DOHH2 (cell line): ENCODE results near the gene KIZ.

ENCODE experiments used
- H3F3A ChIP-seq: fragments of 200-600 bp; sonication (generic), shearing (Covaris generic); 2 replicates; pipeline ENCODE4 v1.6.0; 2016; ENCODE audit warnings: antibody characterized with exemption, mild to moderate bottlenecking; ENCODE audit not compliant: control insufficient read depth, insufficient read depth
- H3K27ac ChIP-seq: fragments of 200-600 bp; sonication (generic); 2 replicates; pipeline ENCODE4 v1.5.1; 2014; ENCODE audit warnings: low read depth, mild to moderate bottlenecking, low read length, moderate library complexity
- H3K27me3 ChIP-seq: fragments of 200-600 bp; sonication (generic); 2 replicates; pipeline ENCODE4 v1.6.1; 2014; ENCODE audit warnings: mild to moderate bottlenecking, low read length, mixed read lengths; ENCODE audit not compliant: control insufficient read depth
- H3K36me3 ChIP-seq: fragments of 200-600 bp; sonication (generic); 2 replicates; pipeline ENCODE4 v1.6.1; 2014; ENCODE audit warnings: mild to moderate bottlenecking, low read length, moderate library complexity, mixed read lengths; ENCODE audit not compliant: control insufficient read depth
- H3K4me1 ChIP-seq: fragments of 200-600 bp; sonication (generic); 2 replicates; pipeline ENCODE4 v1.6.1; 2014; ENCODE audit warnings: mild to moderate bottlenecking, low read length, mixed read lengths; ENCODE audit not compliant: control insufficient read depth
- H3K4me2 ChIP-seq: fragments of 200-600 bp; sonication (generic); 2 replicates; pipeline ENCODE4 v1.6.0; 2014; ENCODE audit warnings: mild to moderate bottlenecking, low read length, moderate library complexity
- H3K4me3 ChIP-seq: fragments of 200-600 bp; sonication (generic); 2 replicates; pipeline ENCODE4 v1.5.1; 2014; ENCODE audit warnings: mild to moderate bottlenecking, low read length, mixed read lengths
- H3K79me2 ChIP-seq: fragments of 200-600 bp; sonication (generic); 2 replicates; pipeline ENCODE4 v1.6.1; 2014; ENCODE audit warnings: mild to moderate bottlenecking, low read length, mixed read lengths; ENCODE audit not compliant: control insufficient read depth
- H3K9me2 ChIP-seq: fragments of 200-600 bp; sonication (generic); replicated peaks from 2 replicates; pipeline ENCODE4 v1.6.1; 2014; ENCODE audit warnings: mild to moderate bottlenecking, low read length, mixed read lengths; ENCODE audit not compliant: control insufficient read depth
- H3K9me3 ChIP-seq: fragments of 200-600 bp; sonication (generic); 2 replicates; pipeline ENCODE4 v1.6.1; 2014; ENCODE audit warnings: antibody characterized with exemption, low read length, mixed read lengths; ENCODE audit not compliant: control insufficient read depth, insufficient read depth
- H4K20me1 ChIP-seq: fragments of 200-600 bp; sonication (generic); 2 replicates; pipeline ENCODE4 v1.6.0; 2014; ENCODE audit warnings: low read depth, mild to moderate bottlenecking, antibody characterized with exemption, low read length, moderate library complexity; ENCODE audit not compliant: control insufficient read depth, insufficient read depth
- CTCF ChIP-seq: fragments of 200-600 bp; sonication (generic); IDR thresholded peaks from one replicate; pipeline ENCODE4 v1.5.1; 2014; ENCODE audit warnings: antibody characterized with exemption, mild to moderate bottlenecking, low read depth, low read length; ENCODE audit not compliant: poor library complexity, severe bottlenecking
- EZH2phosphoT487 ChIP-seq: fragments of 200-600 bp; sonication (generic); IDR thresholded peaks from 2 replicates; pipeline ENCODE4 v1.6.1; 2017; ENCODE audit warnings: borderline replicate concordance, mild to moderate bottlenecking, antibody characterized with exemption, low read length, moderate library complexity, mixed read lengths

The KIZ gene

DNA sequence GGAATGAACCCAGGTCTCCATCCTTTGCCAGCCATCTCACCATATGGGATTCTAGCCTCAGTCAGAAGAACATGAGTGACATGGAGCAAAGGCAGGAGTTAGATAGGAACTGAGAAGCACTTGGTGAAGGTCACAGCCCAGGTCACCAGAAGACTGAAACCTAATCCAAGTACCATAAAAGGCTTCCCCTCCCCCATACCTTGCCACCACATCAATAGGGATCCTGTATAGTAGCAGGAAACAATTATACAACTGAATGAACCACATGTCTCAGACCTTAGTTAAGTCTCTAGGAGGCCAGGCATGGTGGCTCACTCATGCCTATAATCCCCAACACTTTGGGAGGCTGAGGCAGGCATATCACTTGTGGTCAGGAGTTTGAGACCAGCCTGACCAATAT, 49.6 kb downstream of the KIZ start:
- H3K9me2 ChIP-seq: no peaks in the 10 kb centered on the region
- no peak for TF ChIP-seq CTCF
- TF ChIP-seq EZH2phosphoT487: no peak
- H3F3A ChIP-seq: no peaks in the 10 kb centered on the region
- no peak overlapping the region for H3K4me2 ChIP-seq
- H3K27ac ChIP-seq: no peak overlapping the region
- H3K27me3 ChIP-seq: no peaks in the 10 kb centered on the region
- H3K4me3 ChIP-seq: no peak overlapping the region
- no peaks in the 10 kb centered on the region for H3K4me1 ChIP-seq
- H3K9me3 ChIP-seq: peaks cover 6% of the 10 kb centered on the region; the same call in 1 of the 2 replicates
- H4K20me1 ChIP-seq: no peaks in the 10 kb centered on the region
- H3K36me3 ChIP-seq: no peaks in the 10 kb centered on the region
- no peaks in the 10 kb centered on the region for H3K79me2 ChIP-seq

- no peaks in the 10 kb centered on the region for H4K20me1 ChIP-seq
- no peak overlapping the region for H3K27ac ChIP-seq
- no peaks in the 10 kb centered on the region for H3K27me3 ChIP-seq
- no peaks in the 10 kb centered on the region for H3F3A ChIP-seq
- H3K79me2 ChIP-seq: no peaks in the 10 kb centered on the region
- no peaks in the 10 kb centered on the region for H3K36me3 ChIP-seq
- no peak overlapping the region for H3K4me2 ChIP-seq
- TF ChIP-seq CTCF (no peak), EZH2phosphoT487 (no peak)
- H3K4me3 ChIP-seq: no peak overlapping the region
- H3K9me2 ChIP-seq: no peaks in the 10 kb centered on the region
- peaks cover 6% of the 10 kb centered on the region; the same call in 1 of the 2 replicates for H3K9me3 ChIP-seq
- no peaks in the 10 kb centered on the region for H3K4me1 ChIP-seq
Measured at GRCh38 chr20:21177767-21178166, 51.9 kb downstream of the KIZ start.

DNA sequence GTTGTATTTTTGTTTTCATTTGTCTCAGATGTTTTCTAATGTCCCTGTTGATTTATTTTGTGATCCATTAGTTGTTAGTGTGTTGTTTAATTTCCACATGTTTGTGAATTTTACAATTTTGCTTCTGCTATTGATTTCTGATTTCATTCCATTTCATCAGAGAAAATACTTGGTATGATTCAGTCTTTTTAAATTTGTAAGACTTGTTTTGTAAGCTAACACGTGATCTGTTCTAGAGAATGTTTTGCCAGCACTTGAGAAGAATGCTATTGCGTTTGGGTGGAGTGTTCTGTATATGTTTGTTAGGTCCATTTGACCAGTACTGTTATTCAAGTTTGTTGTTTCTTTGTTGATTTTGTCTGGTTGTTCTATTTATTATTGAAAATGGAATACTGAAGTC, 53.9 kb downstream of the KIZ start:
- Histone ChIP-seq H3K4me2 (no peak overlapping the region), H3K79me2 (no peaks in the 10 kb centered on the region), H3K27me3 (no peaks in the 10 kb centered on the region)

More for the DNA sequence above, 53.9 kb downstream of the KIZ start:
- Histone ChIP-seq H4K20me1 (no peaks in the 10 kb centered on the region), H3K9me3 (peaks cover 6% of the 10 kb centered on the region; the same call in 1 of the 2 replicates), H3K27ac (no peak overlapping the region), H3F3A (no peaks in the 10 kb centered on the region), H3K36me3 (no peaks in the 10 kb centered on the region), H3K4me1 (no peaks in the 10 kb centered on the region), H3K9me2 (no peaks in the 10 kb centered on the region), H3K4me3 (no peak overlapping the region)
- TF ChIP-seq EZH2phosphoT487: no peak
- no peak for TF ChIP-seq CTCF
